Amygdala (tissue), 56 donors: ENCODE measurements around the gene RAPGEF3.
A peak's percentile ranks its signal among the peaks of the same experiment; 100 is the strongest.

Source experiments
- DNase-seq, 56 donors: peaks; one replicate each; lab custom pipeline; 2025; lab: John Stamatoyannopoulos, UW

The RAPGEF3 gene

DNA sequence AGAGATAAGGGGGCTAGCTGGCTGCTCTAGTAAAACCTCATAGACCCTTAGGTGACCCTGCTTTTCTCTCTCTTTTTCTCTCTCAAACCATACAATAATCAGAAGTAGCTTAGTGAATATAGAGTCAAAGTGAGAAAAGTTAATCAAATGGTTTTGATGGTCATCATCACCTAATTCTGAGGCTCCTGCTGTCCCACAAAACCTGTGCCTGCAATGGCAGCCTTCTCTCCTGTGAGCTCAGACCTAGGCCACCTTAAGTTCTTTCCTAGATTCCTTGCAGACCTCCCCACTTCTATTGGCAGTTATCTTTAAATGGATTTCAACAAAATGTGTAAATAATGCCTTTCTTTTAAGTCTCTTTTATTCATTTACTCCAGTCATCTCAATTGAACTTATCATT is 51.3 kb downstream of the RAPGEF3 start:
- no peak for DNase-seq

DNA sequence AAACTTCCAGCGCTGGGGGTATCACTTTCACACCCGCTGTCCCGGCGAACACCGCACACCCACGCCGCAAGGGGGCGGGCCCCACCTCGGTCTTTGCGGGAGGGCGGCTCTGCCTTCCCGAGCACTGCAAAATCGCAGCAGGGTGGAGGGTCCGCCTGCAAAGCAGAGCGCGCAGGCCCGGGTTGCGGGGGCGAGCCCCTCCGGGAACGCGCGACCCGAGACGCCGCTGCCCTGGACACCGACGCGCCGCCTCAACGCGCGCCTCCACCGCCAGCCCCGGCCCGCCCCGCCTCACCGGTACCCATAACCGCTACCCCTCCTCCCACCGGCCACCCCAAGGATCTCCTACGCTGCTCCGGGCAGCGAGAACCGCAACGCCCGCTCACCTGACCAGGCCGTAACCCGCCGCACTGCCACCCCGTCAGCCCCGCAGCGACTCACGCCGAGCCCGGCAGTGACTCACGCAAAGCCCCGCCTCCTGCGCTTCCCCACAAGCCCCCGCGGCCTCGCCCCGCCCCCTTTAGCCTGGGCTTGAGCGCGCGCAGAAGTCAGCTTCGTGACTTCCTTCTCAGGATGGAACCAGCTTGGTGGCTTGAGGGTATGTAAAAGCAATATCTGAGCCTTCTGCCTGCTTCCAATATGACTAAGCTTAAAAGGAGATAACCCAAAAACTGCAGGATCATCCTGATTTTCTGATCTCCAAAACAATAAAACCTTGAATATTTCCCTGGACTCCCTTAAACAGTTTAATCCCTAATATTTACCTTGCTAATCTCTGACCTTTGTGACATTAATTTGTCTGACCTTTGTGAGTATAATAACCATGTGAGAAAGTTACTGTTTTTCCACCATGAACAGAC is 52.9 kb downstream of the RAPGEF3 start, which contains the start of gene RPAP3:
Gene RPAP3, minus strand, starts transcription at position 465 of the 860 bp plus-strand sequence. CDS start 3,190 bp downstream, outside the sequence.
- peak in 55 of 56 donors; percentile 59 to 94 (median 85) for DNase-seq

DNA sequence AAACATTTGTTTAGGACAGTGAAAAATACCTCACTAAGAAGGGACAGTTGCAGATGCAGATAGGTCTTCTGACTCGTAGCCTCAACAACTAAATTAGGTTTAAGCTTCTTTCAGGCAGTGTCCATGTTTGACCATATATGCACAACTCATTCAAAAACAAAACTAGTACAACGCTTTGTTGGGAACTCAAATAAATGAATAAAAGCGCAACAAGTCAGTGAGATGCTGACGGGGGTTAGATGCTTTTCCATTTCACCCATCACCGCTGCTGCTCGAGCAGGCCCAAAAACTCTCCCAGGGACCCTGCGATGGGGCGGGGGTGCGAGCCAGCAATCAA is 53.5 kb downstream of the RAPGEF3 start:
- DNase-seq: no peak

DNA sequence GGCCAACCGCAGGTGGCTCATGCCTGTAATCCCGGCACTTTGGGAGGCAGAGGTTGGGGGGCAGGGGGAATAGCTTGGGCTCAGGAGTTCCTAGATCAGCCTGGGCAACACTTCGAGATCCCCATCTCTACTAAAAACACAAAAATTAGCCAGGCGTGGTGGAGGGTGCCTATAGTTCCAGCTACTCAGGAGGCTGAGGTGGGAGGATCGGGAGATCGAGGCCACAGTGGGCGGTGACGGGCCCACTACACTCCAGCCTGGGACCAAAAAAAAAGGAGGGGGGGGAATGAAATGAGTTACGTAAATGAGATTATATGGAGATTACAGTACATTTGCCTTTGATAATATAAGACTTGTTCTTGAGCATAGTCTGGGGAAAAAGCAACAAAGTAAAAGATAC is 54.0 kb downstream of the RAPGEF3 start:
- DNase-seq: no peak

DNA sequence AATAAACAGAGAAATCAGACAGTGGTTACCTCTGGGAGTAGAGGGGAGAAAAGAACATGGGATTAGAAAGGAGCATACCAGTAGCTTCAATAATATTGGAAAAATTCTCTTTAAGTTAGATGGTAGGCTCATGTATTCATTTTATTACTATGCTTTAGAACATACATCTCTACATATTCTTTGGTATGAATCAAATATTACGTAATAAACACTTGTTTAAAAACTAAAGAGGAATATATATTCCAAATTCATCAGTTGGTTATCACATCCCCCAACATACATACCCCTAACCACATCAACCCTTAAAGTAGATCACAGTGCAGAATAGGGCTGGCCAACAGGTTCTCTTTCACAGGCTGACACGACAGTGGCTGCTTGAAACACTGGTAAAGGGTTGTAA is 58.4 kb downstream of the RAPGEF3 start:
- no peak for DNase-seq

DNA sequence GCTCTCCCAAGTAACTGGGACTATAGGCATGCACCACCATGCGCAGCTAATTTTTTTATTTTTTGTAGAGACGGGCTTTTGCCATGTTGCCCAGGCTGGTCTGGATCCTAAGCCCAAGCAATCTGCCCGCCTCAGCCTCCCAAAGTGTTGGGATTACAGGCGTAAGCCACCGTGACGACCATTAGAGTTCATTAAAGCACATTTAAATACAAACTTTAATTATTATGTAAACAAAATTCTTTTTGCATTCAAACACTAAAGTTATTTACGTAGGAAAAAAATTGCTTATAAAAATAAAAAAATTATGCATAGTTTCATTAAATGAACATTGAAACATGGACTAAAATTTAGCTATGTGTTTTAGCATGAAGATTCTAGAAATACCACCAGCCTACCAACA is 60.0 kb downstream of the RAPGEF3 start:
- no peak for DNase-seq

DNA sequence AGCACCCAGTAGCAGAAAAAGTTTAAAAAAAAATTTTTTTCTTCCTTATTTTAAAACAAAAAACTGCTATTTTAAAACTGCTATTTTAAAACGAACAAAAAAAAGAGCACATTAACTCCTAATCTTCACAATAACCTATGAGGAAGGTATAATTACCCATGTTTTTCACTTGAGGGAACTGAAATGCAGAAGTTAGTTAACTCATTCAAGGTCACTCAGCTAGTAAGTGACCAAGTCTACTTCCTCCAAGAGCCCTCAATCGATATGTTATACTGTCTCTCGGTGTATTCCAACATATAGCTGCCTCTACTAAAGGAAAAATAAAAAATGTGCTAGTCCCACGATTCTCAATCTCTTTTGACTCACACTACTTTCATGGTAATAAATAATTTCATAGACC is 60.6 kb downstream of the RAPGEF3 start:
- no peak for DNase-seq

DNA sequence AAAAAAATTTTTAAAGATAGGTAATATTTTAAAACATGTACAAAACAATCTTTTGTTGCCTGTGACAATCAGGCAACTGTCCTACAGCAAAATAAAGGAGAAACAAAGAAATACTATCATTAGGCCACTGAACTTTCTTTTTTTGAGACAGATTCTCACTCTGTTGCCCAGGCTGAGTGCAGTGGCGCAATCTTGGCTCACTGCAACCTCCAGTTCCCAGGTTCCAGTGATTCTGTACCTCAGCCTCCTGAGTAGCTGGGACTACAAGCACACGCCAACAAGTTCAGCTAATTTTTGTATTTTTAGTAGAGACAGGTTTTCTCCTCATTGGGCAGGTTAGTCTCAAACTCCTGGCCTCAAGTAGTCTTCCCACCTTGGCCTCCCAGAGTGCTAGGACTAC is 69.5 kb downstream of the RAPGEF3 start:
- DNase-seq: no peak

DNA sequence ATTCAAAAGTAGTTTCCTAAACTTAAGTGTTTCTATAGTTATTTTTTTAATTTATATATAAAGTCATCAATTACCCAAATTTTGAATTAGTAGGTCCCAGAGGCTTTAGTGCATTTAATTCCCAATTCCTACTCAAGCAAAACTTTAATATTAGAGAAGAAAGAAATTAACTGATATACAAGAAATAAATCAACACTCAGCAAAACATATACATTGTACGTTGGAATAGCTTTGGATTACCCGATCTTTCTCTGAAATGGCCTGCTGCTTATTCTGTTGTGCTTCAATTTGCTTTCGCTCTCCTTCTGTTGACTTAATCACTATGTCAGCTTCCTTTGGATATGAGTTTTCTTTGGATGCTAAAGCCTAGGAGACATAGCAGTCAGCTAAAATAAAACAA is 71.0 kb downstream of the RAPGEF3 start:
- DNase-seq: no peak

DNA sequence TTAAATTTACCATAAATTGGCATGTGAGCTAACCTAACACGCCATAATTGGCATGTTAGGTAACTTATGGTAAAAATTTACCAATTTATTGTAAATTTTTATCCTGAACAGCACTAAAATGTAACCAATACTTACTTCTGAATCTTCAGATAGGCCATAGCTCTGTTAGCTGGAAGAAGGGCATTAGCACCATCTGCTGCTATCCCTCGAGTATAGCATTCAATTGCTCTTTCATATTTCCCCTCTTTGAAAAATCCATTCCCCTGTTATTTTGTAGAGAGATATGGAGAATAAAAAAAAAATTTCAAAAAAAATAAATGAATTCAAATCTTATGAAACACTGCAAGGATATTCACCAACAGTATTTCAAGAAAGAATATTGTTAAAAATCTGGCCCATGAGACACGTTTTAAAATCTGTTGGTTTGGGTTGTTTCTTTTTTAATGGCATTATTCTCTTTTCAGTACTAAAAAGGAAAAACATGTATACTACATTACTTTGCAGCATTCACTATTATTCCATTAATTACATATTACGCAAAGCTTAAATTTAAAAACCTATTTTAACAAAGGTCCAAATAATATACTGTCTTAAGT is 71.9 kb downstream of the RAPGEF3 start:
- DNase-seq: peak in 9 of 56 donors; percentile 1 to 36 (median 7)
